HepG2 (cell line): ENCODE measurements around the gene ANKRA2. TPM values are rescaled to one million over a fixed set of nuclear protein-coding genes. Genes with fewer than 3 reads are reported as not detected.

Experiments used
- AHR ChIP-seq: IDR thresholded peaks from 2 replicates; pipeline ENCODE4 v1.6.1; 2018; ENCODE audit warnings: missing genetic modification reagents, missing compliant biosample characterization
- ATF5 ChIP-seq: sonication (generic); formaldehyde crosslinking; IDR thresholded peaks from 2 replicates; pipeline ENCODE4 v1.4.0; 2020; ENCODE audit warnings: mild to moderate bottlenecking, low read depth, missing genetic modification reagents
- GABPB1 ChIP-seq: IDR thresholded peaks from 2 replicates; pipeline ENCODE4 v1.6.1; 2016; ENCODE audit warnings: mild to moderate bottlenecking, missing genetic modification reagents, moderate library complexity, missing compliant biosample characterization
- GATA4 ChIP-seq: sonication (generic); IDR thresholded peaks from 2 replicates; pipeline ENCODE4 v1.6.1; 2016; ENCODE audit warnings: antibody characterized with exemption, low read depth, borderline replicate concordance
- ISL2 ChIP-seq: sonication (generic); formaldehyde crosslinking; IDR thresholded peaks from 2 replicates; pipeline ENCODE4 v1.5.0; 2020; ENCODE audit warnings: missing genetic modification reagents
- NCOA2 ChIP-seq: sonication (generic); formaldehyde crosslinking; IDR thresholded peaks from 2 replicates; pipeline ENCODE4 v1.8.0; 2022; ENCODE audit warnings: inconsistent platforms
- STAG1 ChIP-seq: sonication (generic); formaldehyde crosslinking; IDR thresholded peaks from 2 replicates; pipeline ENCODE4 v1.4.0; 2020; ENCODE audit warnings: missing genetic modification reagents
- TBX2 ChIP-seq: sonication (generic); formaldehyde crosslinking; IDR thresholded peaks from 2 replicates; pipeline ENCODE4 v1.5.0; 2020; ENCODE audit warnings: missing genetic modification reagents, mild to moderate bottlenecking, borderline replicate concordance
- TFAP4 ChIP-seq: sonication (generic); IDR thresholded peaks from 2 replicates; pipeline ENCODE4 v1.6.1; 2016; ENCODE audit warnings: low read depth, borderline replicate concordance
- ZFP36L1 ChIP-seq: sonication (generic); formaldehyde crosslinking; IDR thresholded peaks from 2 replicates; pipeline ENCODE4 v1.8.0; 2022; ENCODE audit warnings: mild to moderate bottlenecking, missing genetic modification reagents, moderate library complexity
- ZKSCAN1 ChIP-seq: fragments of 150-350 bp; IDR thresholded peaks from 2 replicates; pipeline ENCODE4 v1.6.1; 2014; ENCODE audit warnings: low read length
- ZNF124 ChIP-seq: sonication (generic); formaldehyde crosslinking; IDR thresholded peaks from 2 replicates; pipeline ENCODE4 v1.4.0; 2020; ENCODE audit warnings: missing genetic modification reagents
- ZNF430 ChIP-seq: sonication (generic); formaldehyde crosslinking; IDR thresholded peaks from 2 replicates; pipeline ENCODE4 v1.9.0; 2021; ENCODE audit warnings: mild to moderate bottlenecking, missing genetic modification reagents
- ZNF720 ChIP-seq: sonication (generic); formaldehyde crosslinking; IDR thresholded peaks from 2 replicates; pipeline ENCODE4 v1.4.0; 2020; ENCODE audit warnings: missing genetic modification reagents
- ZNF746 ChIP-seq: sonication (generic); formaldehyde crosslinking; IDR thresholded peaks from 2 replicates; pipeline ENCODE4 v1.8.0; 2022; ENCODE audit warnings: mild to moderate bottlenecking, missing genetic modification reagents
- polyA plus RNA-seq, 8 experiments: library from polyadenylated mRNA; depleted of rRNA in 3 of 8; stranded (reverse) in 7 of 8; unstranded in 1 of 8; fragments of >200 nt; fragmentation: Illumina TruSeq in 4 of 8; extraction: Trizol in 4 of 8; gene quantifications; 2 replicates each; pipeline versions ENCODE4 v1.2.1 to v1.2.3, GENCODE V29; 2011 to 2016; ENCODE audit warnings: low read depth in 4 of 8, missing spikeins in 1 of 8, mixed read lengths in 1 of 8; ENCODE audit not compliant: insufficient read depth in 1 of 8
- total RNA-seq, 5 experiments: library from RNA; depleted of rRNA; stranded (reverse); fragments of >200 nt; fragmentation: Illumina TruSeq; extraction: Trizol; gene quantifications; 2 replicates each; pipeline ENCODE4 v1.2.3, GENCODE V29; 2016; ENCODE audit warnings: low read depth in 1 of 5
- TF ChIP-seq, protein P1 (sequence below): sonication (generic); formaldehyde crosslinking; IDR thresholded peaks from 2 replicates; pipeline ENCODE4 v1.4.0; 2020; ENCODE audit warnings: missing genetic modification reagents, borderline replicate concordance
- TF ChIP-seq, protein P2 (sequence below): sonication (generic); formaldehyde crosslinking; IDR thresholded peaks from 2 replicates; pipeline ENCODE4 v1.5.1; 2020; ENCODE audit warnings: mild to moderate bottlenecking, missing genetic modification reagents
- TF ChIP-seq, protein P3 (sequence below): IDR thresholded peaks from 2 replicates; pipeline ENCODE4 v1.6.1; 2016; ENCODE audit warnings: mild to moderate bottlenecking, missing biosample characterization, missing genetic modification reagents

The ANKRA2 gene
- total and polyA plus RNA-seq, 2 of the 13 experiments (the other 11 are each of a cell fraction or from before 2014, with no cell fraction given), result 23.6 to 33.6 TPM

- TF ChIP-seq, protein P1, sequence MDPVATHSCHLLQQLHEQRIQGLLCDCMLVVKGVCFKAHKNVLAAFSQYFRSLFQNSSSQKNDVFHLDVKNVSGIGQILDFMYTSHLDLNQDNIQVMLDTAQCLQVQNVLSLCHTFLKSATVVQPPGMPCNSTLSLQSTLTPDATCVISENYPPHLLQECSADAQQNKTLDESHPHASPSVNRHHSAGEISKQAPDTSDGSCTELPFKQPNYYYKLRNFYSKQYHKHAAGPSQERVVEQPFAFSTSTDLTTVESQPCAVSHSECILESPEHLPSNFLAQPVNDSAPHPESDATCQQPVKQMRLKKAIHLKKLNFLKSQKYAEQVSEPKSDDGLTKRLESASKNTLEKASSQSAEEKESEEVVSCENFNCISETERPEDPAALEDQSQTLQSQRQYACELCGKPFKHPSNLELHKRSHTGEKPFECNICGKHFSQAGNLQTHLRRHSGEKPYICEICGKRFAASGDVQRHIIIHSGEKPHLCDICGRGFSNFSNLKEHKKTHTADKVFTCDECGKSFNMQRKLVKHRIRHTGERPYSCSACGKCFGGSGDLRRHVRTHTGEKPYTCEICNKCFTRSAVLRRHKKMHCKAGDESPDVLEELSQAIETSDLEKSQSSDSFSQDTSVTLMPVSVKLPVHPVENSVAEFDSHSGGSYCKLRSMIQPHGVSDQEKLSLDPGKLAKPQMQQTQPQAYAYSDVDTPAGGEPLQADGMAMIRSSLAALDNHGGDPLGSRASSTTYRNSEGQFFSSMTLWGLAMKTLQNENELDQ (CRISPR knock-in tag), result no peak
- no peak; the same call in 1 of the 2 replicates for TF ChIP-seq ZNF746 (CRISPR knock-in tag)
- TF ChIP-seq GATA4, result 0 out of 2 replicates have a peak, but pooled peaks have one; percentile 63
- no peak for TF ChIP-seq ZFP36L1 (CRISPR knock-in tag)
- TF ChIP-seq, protein P2, sequence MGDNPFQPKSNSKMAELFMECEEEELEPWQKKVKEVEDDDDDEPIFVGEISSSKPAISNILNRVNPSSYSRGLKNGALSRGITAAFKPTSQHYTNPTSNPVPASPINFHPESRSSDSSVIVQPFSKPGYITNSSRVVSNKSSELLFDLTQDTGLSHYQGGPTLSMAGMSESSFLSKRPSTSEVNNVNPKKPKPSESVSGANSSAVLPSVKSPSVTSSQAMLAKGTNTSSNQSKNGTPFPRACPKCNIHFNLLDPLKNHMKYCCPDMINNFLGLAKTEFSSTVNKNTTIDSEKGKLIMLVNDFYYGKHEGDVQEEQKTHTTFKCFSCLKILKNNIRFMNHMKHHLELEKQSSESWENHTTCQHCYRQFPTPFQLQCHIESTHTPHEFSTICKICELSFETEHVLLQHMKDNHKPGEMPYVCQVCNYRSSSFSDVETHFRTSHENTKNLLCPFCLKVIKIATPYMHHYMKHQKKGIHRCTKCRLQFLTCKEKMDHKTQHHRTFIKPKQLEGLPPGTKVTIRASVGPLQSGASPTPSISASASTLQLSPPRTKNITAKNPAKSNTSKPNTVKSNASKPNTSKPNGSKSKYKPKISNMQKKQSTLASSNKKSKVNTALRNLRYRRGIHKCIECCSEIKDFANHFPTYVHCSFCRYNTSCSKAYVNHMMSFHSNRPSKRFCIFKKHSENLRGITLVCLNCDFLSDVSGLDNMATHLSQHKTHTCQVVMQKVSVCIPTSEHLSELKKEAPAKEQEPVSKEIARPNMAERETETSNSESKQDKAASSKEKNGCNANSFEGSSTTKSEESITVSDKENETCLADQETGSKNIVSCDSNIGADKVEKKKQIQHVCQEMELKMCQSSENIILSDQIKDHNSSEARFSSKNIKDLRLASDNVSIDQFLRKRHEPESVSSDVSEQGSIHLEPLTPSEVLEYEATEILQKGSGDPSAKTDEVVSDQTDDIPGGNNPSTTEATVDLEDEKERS, result no peak
- no peak for TF ChIP-seq ISL2 (CRISPR knock-in tag)
- TF ChIP-seq ZNF124 (CRISPR knock-in tag), result no peak
- TF ChIP-seq, protein P3, sequence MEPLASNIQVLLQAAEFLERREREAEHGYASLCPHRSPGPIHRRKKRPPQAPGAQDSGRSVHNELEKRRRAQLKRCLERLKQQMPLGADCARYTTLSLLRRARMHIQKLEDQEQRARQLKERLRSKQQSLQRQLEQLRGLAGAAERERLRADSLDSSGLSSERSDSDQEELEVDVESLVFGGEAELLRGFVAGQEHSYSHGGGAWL (CRISPR knock-in tag), result peak; percentile 83; the same call in 1 of the 2 replicates
- TF ChIP-seq ATF5 (CRISPR knock-in tag), result 0 out of 2 replicates have a peak, but pooled peaks have one; percentile 36
- TF ChIP-seq NCOA2, result no peak
- peak; percentile 32; the same call in 1 of the 2 replicates for TF ChIP-seq TFAP4
- 0 out of 2 replicates have a peak, but pooled peaks have one; percentile 25 for TF ChIP-seq ZNF430
- TF ChIP-seq ZKSCAN1, result no peak
- no peak for TF ChIP-seq ZNF720
- peak; percentile 77 for TF ChIP-seq TBX2
- no peak for TF ChIP-seq STAG1 (CRISPR knock-in tag)
- no peak for TF ChIP-seq AHR (CRISPR knock-in tag)
- peak; percentile 95 for TF ChIP-seq GABPB1 (CRISPR knock-in tag)
These were observed at the start of gene ANKRA2, which contains the start of gene UTP15 (continued) for GRCh38 chr5:73565139-73565968.
